Caco-2 (cell line): ENCODE results near the gene STOML1. TPM values are rescaled to one million over a fixed set of nuclear protein-coding genes. Genes with fewer than 3 reads are reported as not detected.
"Not testable (repeated sequence)": the region's sequence is repeated elsewhere in the genome, so short reads cannot be mapped to it uniquely, and the experiment has no call there.

Experiments used
- BruUV-seq: library from RNA; stranded (reverse); fragments of 400-500 nt; replicated peaks from 2 replicates; lab custom pipeline; 2021; lab: Mats Ljungman, UMichigan
- CTCF ChIA-PET: fragments of 300-600 bp; sonication (Branson Sonifier 250); formaldehyde crosslinking; loops from one replicate; lab custom pipeline; 2022; ENCODE audit warnings: antibody characterized with exemption; lab: Charles Lee
- POLR2A ChIA-PET: fragments of 300-600 bp; sonication (Branson Sonifier 250); formaldehyde crosslinking; loops from one replicate; lab custom pipeline; 2022; ENCODE audit warnings: antibody characterized with exemption; lab: Charles Lee
- DNase-seq, 2 experiments: peaks; one replicate each; pipeline versions ENCODE4 v3.0.0 to v3.0.0-alpha.2; 2020 to 2022
- H3K27me3 ChIP-seq: replicated peaks from 2 replicates; pipeline ENCODE4 v1.6.0; 2011; ENCODE audit warnings: low read length; ENCODE audit not compliant: control insufficient read depth, insufficient read depth
- H3K36me3 ChIP-seq: 2 replicates; pipeline ENCODE4 v1.5.1; 2011; ENCODE audit warnings: low read length; ENCODE audit not compliant: control insufficient read depth, insufficient read depth
- H3K4me1 ChIP-seq: fragments of 250-450 bp; sonication (Bioruptor Pico); 2 replicates; pipeline ENCODE4 v1.5.1; 2020; ENCODE audit warnings: mild to moderate bottlenecking
- H3K4me3 ChIP-seq: 2 replicates; pipeline ENCODE4 v1.5.1; 2011; ENCODE audit warnings: low read depth, mild to moderate bottlenecking, control low read depth, low read length
- H3K9me3 ChIP-seq: fragments of 250-450 bp; sonication (Bioruptor Pico); 2 replicates; pipeline ENCODE4 v1.5.1; 2020; ENCODE audit warnings: mild to moderate bottlenecking, moderate library complexity
- H3K27ac Mint-ChIP-seq: one replicate; pipeline ENCODE4 v1.8.0; 2022; ENCODE audit warnings: mixed read lengths; ENCODE audit not compliant: unreplicated experiment
- H3K27me3 Mint-ChIP-seq: one replicate; pipeline ENCODE4 v1.8.0; 2022; ENCODE audit warnings: mixed read lengths; ENCODE audit not compliant: insufficient read depth, unreplicated experiment
- H3K36me3 Mint-ChIP-seq: one replicate; pipeline ENCODE4 v1.8.0; 2022; ENCODE audit warnings: mild to moderate bottlenecking, mixed read lengths; ENCODE audit not compliant: insufficient read depth, unreplicated experiment
- H3K4me1 Mint-ChIP-seq: one replicate; pipeline ENCODE4 v1.8.0; 2022; ENCODE audit warnings: low read depth, mixed read lengths; ENCODE audit not compliant: unreplicated experiment
- H3K4me3 Mint-ChIP-seq: one replicate; pipeline ENCODE4 v1.8.0; 2022; ENCODE audit warnings: mild to moderate bottlenecking, moderate library complexity, mixed read lengths; ENCODE audit not compliant: unreplicated experiment
- H3K9me3 Mint-ChIP-seq: one replicate; pipeline ENCODE4 v1.8.0; 2022; ENCODE audit warnings: mixed read lengths; ENCODE audit not compliant: unreplicated experiment
- CTCF ChIP-seq, 2 experiments: fragments of 200-600 bp in 1 of 2; IDR thresholded peaks; 1 replicate in 1 of 2; 2 replicates in 1 of 2; pipeline versions ENCODE4 v1.5.1 to v1.8.0; 2011 to 2022; ENCODE audit warnings: antibody characterized with exemption in 1 of 2, control low read depth in 1 of 2, inconsistent platforms in 1 of 2, low read depth in 1 of 2, low read length in 1 of 2, mild to moderate bottlenecking in 1 of 2, moderate library complexity in 1 of 2; ENCODE audit not compliant: insufficient read depth in 1 of 2, severe bottlenecking in 1 of 2, unreplicated experiment in 1 of 2
- intact Hi-C: fragments of 100-400 bp; cut with micrococcal nuclease; formaldehyde crosslinking; loops from one replicate; pipeline ENCODE4 v1.10.0; 2022; ENCODE audit not compliant: unreplicated experiment
- total RNA-seq: library from RNA; stranded (reverse); gene quantifications from 2 replicates; pipeline ENCODE4 v1.2.3, GENCODE V29; 2022

STOML1 gene
- total RNA-seq, 1 experiment from 2014 or later, result 7.6 TPM

- no peak overlapping the region for H3K27ac Mint-ChIP-seq
These were observed 51.1 kb downstream of the STOML1 start for GRCh38 chr15:73941044-73941443.

GRCh38 chr15:73940061-73940981 is 51.8 kb downstream of the STOML1 start:
- no peak for TF ChIP-seq CTCF (IDR thresholded peaks at IDR 0.05; ENCODE audit: insufficient read depth in 1 of 2, low read depth in 1 of 2, low read length in 1 of 2, severe bottlenecking in 1 of 2, unreplicated experiment in 1 of 2)
- Histone ChIP-seq H3K4me3 (no peak overlapping the region), H3K36me3 (no peaks in the 10 kb centered on the region), H3K9me3 (no peaks in the 10 kb centered on the region), H3K4me1 (peaks cover 45% of the 10 kb centered on the region), H3K27me3 (no peaks in the 10 kb centered on the region)
- H3K4me3 Mint-ChIP-seq, result no peak overlapping the region
- ChIA-PET POLR2A (no interaction called here), CTCF (interaction anchor here (0.6 to 1.9 kb wide), 3 partner anchors 13 to 250 kb away, joined by 4 to 5 read pairs (median 5); no protein-coding TSS in a partner anchor)
- no peak overlapping the region for H3K27ac Mint-ChIP-seq
- intact Hi-C loops, result no loop called here
- no peaks in the 10 kb centered on the region for H3K4me1 Mint-ChIP-seq
- H3K36me3 Mint-ChIP-seq, result no peaks in the 10 kb centered on the region
- no peaks in the 10 kb centered on the region for H3K9me3 Mint-ChIP-seq
- BruUV-seq, result no TSS peak
- no peak for DNase-seq
- no peaks in the 10 kb centered on the region for H3K27me3 Mint-ChIP-seq

More at GRCh38 chr15:73941044-73941443, 51.1 kb downstream of the STOML1 start:
- Mint-ChIP-seq H3K9me3 (no peaks in the 10 kb centered on the region), H3K4me1 (no peaks in the 10 kb centered on the region), H3K27me3 (no peaks in the 10 kb centered on the region), H3K4me3 (no peak overlapping the region), H3K36me3 (no peaks in the 10 kb centered on the region)
- no peak for TF ChIP-seq CTCF (IDR thresholded peaks at IDR 0.05; ENCODE audit: insufficient read depth in 1 of 2, low read depth in 1 of 2, low read length in 1 of 2, severe bottlenecking in 1 of 2, unreplicated experiment in 1 of 2)
- no peak for DNase-seq
- Histone ChIP-seq H3K36me3 (no peaks in the 10 kb centered on the region), H3K4me1 (peaks cover 45% of the 10 kb centered on the region), H3K4me3 (no peak overlapping the region), H3K9me3 (no peaks in the 10 kb centered on the region), H3K27me3 (no peaks in the 10 kb centered on the region)
- ChIA-PET POLR2A (no interaction called here), CTCF (interaction anchor here (1.7 kb wide), 1 partner anchor 13 kb away, joined by 5 read pairs; no protein-coding TSS in a partner anchor)
- BruUV-seq, result no TSS peak
- intact Hi-C loops, result no loop called here

- H3K27ac Mint-ChIP-seq, result no peak overlapping the region
- no peak for DNase-seq
- no peaks in the 10 kb centered on the region for H3K27me3 ChIP-seq
- H3K4me1 ChIP-seq, result peaks cover 37% of the 10 kb centered on the region
- H3K36me3 ChIP-seq, result no peaks in the 10 kb centered on the region
- H3K4me3 Mint-ChIP-seq, result no peak overlapping the region
- no peak for TF ChIP-seq CTCF (IDR thresholded peaks at IDR 0.05; ENCODE audit: insufficient read depth in 1 of 2, low read depth in 1 of 2, low read length in 1 of 2, severe bottlenecking in 1 of 2, unreplicated experiment in 1 of 2)
- ChIA-PET POLR2A (no interaction called here), CTCF (interaction anchor here (1.9 kb wide), 1 partner anchor 34 kb away, joined by 5 read pairs; no protein-coding TSS in a partner anchor)
- no peak overlapping the region for H3K4me3 ChIP-seq
- intact Hi-C loops, result no loop called here
- H3K36me3 Mint-ChIP-seq, result no peaks in the 10 kb centered on the region
- no peaks in the 10 kb centered on the region for H3K27me3 Mint-ChIP-seq
- H3K9me3 Mint-ChIP-seq, result no peaks in the 10 kb centered on the region
- H3K9me3 ChIP-seq, result no peaks in the 10 kb centered on the region
- BruUV-seq, result no TSS peak
- no peaks in the 10 kb centered on the region for H3K4me1 Mint-ChIP-seq
These were observed 53.0 kb downstream of the STOML1 start for GRCh38 chr15:73939138-73939537.

GRCh38 chr15:73938516-73938915 is 53.6 kb downstream of the STOML1 start:
- H3K4me3 ChIP-seq, H3K36me3 Mint-ChIP-seq, H3K27me3 Mint-ChIP-seq, intact Hi-C loops, DNase-seq, H3K27ac Mint-ChIP-seq, H3K27me3 ChIP-seq, H3K9me3 Mint-ChIP-seq, POLR2A ChIA-PET, H3K4me1 Mint-ChIP-seq, BruUV-seq, H3K36me3 ChIP-seq, H3K4me3 Mint-ChIP-seq, H3K9me3 ChIP-seq: not testable (repeated sequence)
- H3K4me1 ChIP-seq, result peaks cover 31% of the 10 kb centered on the region
- CTCF ChIA-PET, result interaction anchor here (1.9 kb wide), 1 partner anchor 34 kb away, joined by 5 read pairs; no protein-coding TSS in a partner anchor
